Prostate gland (tissue), 2 donors: ENCODE data around the gene RUNX2. TPM values are rescaled to one million over a fixed set of nuclear protein-coding genes. Genes with fewer than 3 reads are reported as not detected.
"Not testable (repeated sequence)": the region's sequence is repeated elsewhere in the genome, so short reads cannot be mapped to it uniquely, and the experiment has no call there.

Experiments
- DNase-seq: peaks from one replicate; pipeline ENCODE4 v3.0.0-alpha.2; 2019; ENCODE audit warnings: low spot score
- H3K27ac ChIP-seq, 2 donors: fragments of 200-600 bp; sonication (generic); 2 replicates each; pipeline ENCODE4 v1.5.1; 2017 to 2019
- H3K27me3 ChIP-seq: fragments of 200-600 bp; sonication (generic); replicated peaks from 2 replicates; pipeline ENCODE4 v1.5.1; 2019; ENCODE audit not compliant: insufficient read depth
- H3K36me3 ChIP-seq, 2 donors: fragments of 200-600 bp; sonication (generic); 1 replicate in 1 of 2; 2 replicates in 1 of 2; pipeline versions ENCODE4 v1.5.1 to v1.8.1; 2017 to 2019
- H3K4me1 ChIP-seq: fragments of 200-600 bp; sonication (generic); replicated peaks from 2 replicates; pipeline ENCODE4 v1.5.1; 2019
- H3K4me3 ChIP-seq, 2 donors: fragments of 200-600 bp; sonication (generic); 2 replicates each; pipeline ENCODE4 v1.5.1; 2017 to 2019
- H3K9me3 ChIP-seq: fragments of 200-600 bp; sonication (generic); 2 replicates; pipeline ENCODE4 v1.5.1; 2017
- CTCF ChIP-seq, 4 experiments: fragments of 200-600 bp in 2 of 4; fragments of 450-650 bp in 2 of 4; sonication (generic) in 2 of 4; IDR thresholded peaks; 1 replicate in 3 of 4; 2 replicates in 1 of 4; pipeline ENCODE4 v1.5.1; 2016 to 2019; ENCODE audit warnings: antibody characterized with exemption in 4 of 4, mild to moderate bottlenecking in 2 of 4, moderate library complexity in 2 of 4
- POLR2A ChIP-seq: fragments of 450-650 bp; IDR thresholded peaks from one replicate; pipeline ENCODE4 v1.6.1; 2016; ENCODE audit warnings: antibody characterized with exemption, mild to moderate bottlenecking
- POLR2AphosphoS5 ChIP-seq: sonication (generic); formaldehyde crosslinking; IDR thresholded peaks from one replicate; pipeline ENCODE4 v1.6.1; 2017; ENCODE audit warnings: antibody characterized with exemption
- WGBS: methylation state at CpG from one replicate; pipeline ENCODE4 v1.1.5; 2018; 5-methylcytosine and 5-hydroxymethylcytosine counted together
- intact Hi-C: fragments of 100-400 bp; cut with DNase I; formaldehyde crosslinking; loops from one replicate; pipeline ENCODE4 v1.14.2; 2022
- total RNA-seq, 2 donors: library from RNA; depleted of rRNA; stranded (reverse); fragments of >200 nt; gene quantifications; one replicate each; pipeline ENCODE4 v1.1.0, GENCODE V29; 2016

Gene RUNX2
- total RNA-seq, 2 donors from 2014 or later, result 9.2 to 10.7 TPM

- no peaks in the 10 kb centered on the region for H3K27me3 ChIP-seq
- no peak for TF ChIP-seq POLR2A
- no peak for TF ChIP-seq CTCF (IDR thresholded peaks at IDR 0.05)
- TF ChIP-seq POLR2AphosphoS5, result no peak
Measured at GRCh38 chr6:45462190-45463134, 134.3 kb downstream of the RUNX2 start.

GRCh38 chr6:45464685-45465084 is 136.6 kb downstream of the RUNX2 start:
- TF ChIP-seq CTCF (IDR thresholded peaks at IDR 0.05) (no peak), POLR2A (no peak), POLR2AphosphoS5 (no peak)
- Histone ChIP-seq H3K9me3 (no peaks in the 10 kb centered on the region), H3K36me3 (no peaks in the 10 kb centered on the region), H3K27me3 (no peaks in the 10 kb centered on the region), H3K4me3 (no peak overlapping the region), H3K4me1 (no peaks in the 10 kb centered on the region), H3K27ac (no peak overlapping the region)
- intact Hi-C loops, result no loop called here
- DNase-seq, result no peak

More at GRCh38 chr6:45462190-45463134, 134.3 kb downstream of the RUNX2 start:
- Histone ChIP-seq H3K4me1 (no peaks in the 10 kb centered on the region), H3K9me3 (no peaks in the 10 kb centered on the region), H3K36me3 (no peaks in the 10 kb centered on the region), H3K27ac (no peak overlapping the region), H3K4me3 (no peak overlapping the region)
- intact Hi-C loops, result no loop called here
- DNase-seq, result no peak
- WGBS, result 81% methylated on average over 7 of the region's 7 CpGs

GRCh38 chr6:45466686-45467085 is 138.6 kb downstream of the RUNX2 start:
- Histone ChIP-seq H3K27ac (no peak overlapping the region), H3K27me3 (no peaks in the 10 kb centered on the region), H3K4me3 (no peak overlapping the region), H3K9me3 (no peaks in the 10 kb centered on the region), H3K4me1 (no peaks in the 10 kb centered on the region), H3K36me3 (no peaks in the 10 kb centered on the region)
- 88% methylated on average over 4 of the region's 4 CpGs for whole genome bisulfite sequencing
- intact Hi-C loops, result no loop called here
- TF ChIP-seq POLR2A (no peak), POLR2AphosphoS5 (no peak), CTCF (IDR thresholded peaks at IDR 0.05) (no peak)
- no peak for DNase-seq

- DNase-seq, H3K36me3 ChIP-seq, H3K4me1 ChIP-seq, H3K9me3 ChIP-seq, intact Hi-C loops, H3K27me3 ChIP-seq, H3K27ac ChIP-seq, H3K4me3 ChIP-seq: not testable (repeated sequence)
- WGBS, result 94% methylated on average over 6 of the region's 6 CpGs
Measured at GRCh38 chr6:45467417-45467816, 139.3 kb downstream of the RUNX2 start.

GRCh38 chr6:45467853-45468252 is 139.7 kb downstream of the RUNX2 start:
- intact Hi-C loops, result no loop called here
- H3K36me3 ChIP-seq, result no peaks in the 10 kb centered on the region

More at GRCh38 chr6:45467853-45468252, 139.7 kb downstream of the RUNX2 start:
- DNase-seq, result no peak
- H3K27me3 ChIP-seq, result no peaks in the 10 kb centered on the region
- H3K27ac ChIP-seq, result no peak overlapping the region
- H3K4me1 ChIP-seq, result no peaks in the 10 kb centered on the region
- no peaks in the 10 kb centered on the region for H3K9me3 ChIP-seq
- H3K4me3 ChIP-seq, result no peak overlapping the region
- 95% methylated on average over 3 of the region's 3 CpGs for WGBS
- no peak for TF ChIP-seq POLR2AphosphoS5
- no peak for TF ChIP-seq POLR2A
- TF ChIP-seq CTCF (IDR thresholded peaks at IDR 0.05), result no peak
